CD4-positive, alpha-beta T cell treated with Interferon alpha-2 for 1 hour (primary cell): ENCODE data around the gene TSC22D2.
"Not testable (repeated sequence)": the region's sequence is repeated elsewhere in the genome, so short reads cannot be mapped to it uniquely, and the experiment has no call there.

Experiments
- DNase-seq, 2 donors: peaks; one replicate each; pipeline ENCODE4 v3.0.0-alpha.2; 2020 to 2022

TSC22D2 gene

GRCh38 chr3:150449169-150449721 is 41.1 kb downstream of the TSC22D2 start:
- no peak for DNase-seq

DNA sequence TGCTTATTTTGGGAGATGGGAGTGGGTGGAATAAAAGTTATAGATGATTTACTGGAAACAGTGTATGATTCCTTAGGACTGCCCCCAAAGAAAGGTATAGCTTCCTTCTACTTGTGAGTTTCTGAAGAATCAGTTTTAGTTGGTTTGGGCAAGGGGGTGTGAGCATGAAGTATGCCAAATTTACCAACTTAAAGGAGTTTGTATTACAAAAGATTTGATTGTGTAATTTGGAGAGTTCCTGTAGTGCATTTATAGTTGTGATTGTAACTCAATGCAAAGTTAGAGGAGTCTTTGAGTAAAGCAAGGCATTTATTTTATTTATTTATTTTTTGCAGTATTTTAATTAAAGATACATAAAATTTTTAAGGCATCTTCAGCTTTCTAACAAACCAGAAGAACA is 42.8 kb downstream of the TSC22D2 start:
- DNase-seq, result no peak

- DNase-seq, result no peak
Observed at GRCh38 chr3:150451329-150452048, 43.4 kb downstream of the TSC22D2 start.

- DNase-seq, result no peak
Observed at GRCh38 chr3:150453353-150453752, 45.3 kb downstream of the TSC22D2 start.

DNA sequence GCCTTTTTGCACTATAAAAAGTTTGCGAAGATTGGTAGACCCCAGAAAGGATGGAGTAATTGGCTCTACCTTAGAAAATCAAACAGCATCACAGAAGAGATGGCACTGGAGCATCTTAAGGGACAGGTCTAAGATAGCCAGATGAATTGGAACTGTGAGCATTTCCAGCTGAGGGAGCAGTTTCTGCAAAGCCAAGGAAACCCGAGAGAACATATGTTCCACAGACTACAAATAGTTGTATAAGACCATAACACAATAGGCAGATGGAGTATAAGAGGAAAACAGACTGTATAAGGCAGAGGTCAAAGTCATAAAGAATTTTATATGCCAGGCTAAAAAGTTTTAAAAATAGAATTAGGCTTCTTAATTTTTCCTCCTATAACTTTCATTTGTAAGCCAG is 46.0 kb downstream of the TSC22D2 start:
- DNase-seq, result no peak

GRCh38 chr3:150454622-150455021 is 46.5 kb downstream of the TSC22D2 start:
- no peak for DNase-seq

DNA sequence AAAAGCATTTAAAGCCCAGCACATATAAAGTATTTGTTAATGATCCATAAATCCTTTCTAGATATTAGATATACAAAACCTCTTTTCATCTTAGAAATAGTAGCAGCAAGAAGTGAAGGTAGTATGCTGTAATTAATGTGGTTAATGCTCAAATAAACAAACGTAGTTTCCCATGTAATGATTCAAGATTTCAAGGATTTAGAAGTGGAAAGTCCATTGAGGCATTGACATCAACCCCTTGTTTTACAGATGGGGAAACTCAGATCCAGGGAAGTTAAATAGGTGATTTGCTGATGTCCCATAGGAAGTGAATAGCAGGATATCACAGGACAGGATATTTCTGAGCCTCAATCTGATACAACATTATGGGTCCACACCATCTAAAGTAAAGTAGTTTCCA is 47.2 kb downstream of the TSC22D2 start:
- no peak for DNase-seq

DNA sequence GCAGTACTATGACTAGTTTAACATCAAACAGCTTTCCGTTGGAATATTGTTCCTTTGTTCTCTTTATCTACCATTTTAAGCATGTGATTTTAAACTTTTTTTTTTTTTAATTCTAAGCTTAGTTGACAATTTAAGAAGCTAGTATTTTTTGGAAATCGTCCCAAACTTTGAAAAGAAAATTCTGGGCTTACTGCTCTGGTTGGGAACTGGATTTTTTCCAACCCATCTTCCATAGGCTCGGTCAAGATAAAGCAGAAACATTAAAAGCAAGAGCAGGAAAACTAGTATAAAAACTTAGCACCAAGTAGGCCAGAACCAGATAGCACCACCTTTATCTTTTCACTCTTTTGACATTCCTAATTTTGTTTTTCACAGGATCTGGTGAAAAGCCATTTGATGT is 49.9 kb downstream of the TSC22D2 start:
- DNase-seq, result no peak

GRCh38 chr3:150460484-150460883 is 52.4 kb downstream of the TSC22D2 start:
- no peak for DNase-seq

GRCh38 chr3:150461399-150461798 is 53.3 kb downstream of the TSC22D2 start:
- DNase-seq, result no peak

GRCh38 chr3:150462108-150462507 is 54.0 kb downstream of the TSC22D2 start:
- DNase-seq, result no peak

GRCh38 chr3:150464684-150465083 is 56.6 kb downstream of the TSC22D2 start:
- no peak for DNase-seq

DNA sequence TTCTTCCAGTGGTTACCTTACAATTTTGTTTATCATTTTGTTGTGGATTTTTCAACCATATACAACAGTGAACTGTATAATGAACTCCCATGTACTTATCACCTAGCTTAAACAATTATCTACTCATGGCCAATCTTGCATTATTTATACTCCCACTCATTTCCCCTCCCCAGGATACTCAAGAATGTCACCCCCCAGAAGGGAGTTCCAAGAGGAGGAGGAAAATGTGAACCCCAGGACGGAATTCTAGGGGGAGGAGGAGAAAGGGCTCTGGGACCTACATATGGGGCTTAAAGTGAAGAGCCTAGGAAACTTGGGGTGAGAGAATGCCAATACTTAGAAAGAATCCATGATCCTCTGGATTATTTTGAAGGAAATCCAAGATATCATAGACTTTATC is 59.3 kb downstream of the TSC22D2 start:
- no peak for DNase-seq

DNA sequence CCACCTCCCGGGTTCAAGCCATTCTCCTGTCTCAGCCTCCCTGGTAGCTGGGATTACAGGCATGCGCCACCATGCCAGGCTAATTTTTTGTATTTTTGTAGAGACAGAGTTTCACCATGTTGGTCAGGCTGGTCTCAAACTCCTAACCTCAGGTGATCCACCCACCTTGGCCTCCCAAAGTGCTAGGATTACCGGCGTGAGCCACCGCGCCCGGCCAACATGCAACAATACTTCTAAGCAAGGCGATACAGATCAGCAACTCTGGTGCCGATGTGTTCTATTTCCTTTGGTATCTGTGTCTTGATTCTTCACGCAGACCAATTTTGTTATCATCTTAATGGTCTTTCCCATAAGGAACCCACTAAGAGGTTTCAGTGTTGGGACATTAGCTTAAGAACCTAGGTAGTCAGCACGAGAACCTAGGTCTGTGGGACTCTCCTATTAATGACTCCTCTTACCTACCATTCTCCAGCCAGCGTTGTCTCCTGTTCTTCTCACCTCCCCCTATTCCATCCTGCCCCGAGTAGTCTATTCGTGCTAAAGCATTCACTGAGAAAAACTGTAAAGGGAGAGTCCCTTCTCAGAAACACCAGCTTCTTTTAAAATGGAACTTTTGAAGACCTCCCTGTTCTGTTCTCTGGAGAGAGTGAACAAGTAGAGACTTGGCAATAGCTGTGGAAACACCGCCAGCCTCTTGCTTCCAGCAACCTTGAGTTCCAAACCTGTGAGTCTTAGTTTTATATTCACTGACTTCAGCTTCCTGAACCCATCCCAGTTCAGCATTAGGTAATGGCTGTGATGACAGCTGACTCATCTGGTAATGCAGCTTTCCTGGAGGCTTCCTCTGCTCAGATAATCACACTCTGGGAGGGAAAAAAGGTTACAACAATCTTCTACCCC is 61.2 kb downstream of the TSC22D2 start:
- no peak for DNase-seq

- no peak for DNase-seq
Observed at GRCh38 chr3:150469931-150470740, 62.0 kb downstream of the TSC22D2 start.

DNA sequence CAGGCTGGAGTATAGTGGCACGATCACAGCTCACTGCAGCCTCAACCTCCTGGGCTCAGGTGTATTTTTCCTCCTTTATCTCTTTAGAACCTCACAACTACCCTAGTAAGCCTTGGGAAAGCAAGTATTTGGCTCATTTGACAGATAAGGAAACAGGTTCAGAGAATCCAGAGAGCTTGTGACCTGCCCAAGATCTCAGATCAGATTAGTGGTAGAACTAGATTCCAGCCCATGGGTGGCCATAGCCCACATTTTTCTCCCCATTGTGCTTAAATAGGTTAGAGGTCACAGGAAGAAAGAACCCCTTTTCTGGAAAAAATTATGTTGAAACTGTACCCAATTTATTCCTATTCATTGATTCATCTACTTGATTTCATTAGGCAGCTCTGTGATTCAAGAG is 64.3 kb downstream of the TSC22D2 start:
- DNase-seq, result no peak

DNA sequence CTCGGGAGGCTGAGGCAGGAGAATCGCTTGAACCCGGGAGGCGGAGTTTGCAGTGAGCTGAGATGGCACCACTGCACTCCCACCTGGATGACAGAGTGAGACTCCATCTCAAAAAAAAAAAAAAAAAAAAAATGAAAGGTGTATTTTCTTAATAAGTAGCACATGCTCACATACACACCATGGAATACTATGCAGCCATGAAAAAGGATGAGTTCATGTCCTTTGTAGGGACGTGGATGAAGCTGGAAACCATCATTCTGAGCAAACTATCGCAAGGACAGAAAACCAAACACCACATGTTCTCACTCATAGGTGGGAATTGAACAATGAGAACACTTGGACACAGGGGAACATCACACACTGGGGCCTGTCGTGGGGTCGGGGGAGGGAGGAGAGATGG is 65.1 kb downstream of the TSC22D2 start:
- DNase-seq, result not testable (repeated sequence)

DNA sequence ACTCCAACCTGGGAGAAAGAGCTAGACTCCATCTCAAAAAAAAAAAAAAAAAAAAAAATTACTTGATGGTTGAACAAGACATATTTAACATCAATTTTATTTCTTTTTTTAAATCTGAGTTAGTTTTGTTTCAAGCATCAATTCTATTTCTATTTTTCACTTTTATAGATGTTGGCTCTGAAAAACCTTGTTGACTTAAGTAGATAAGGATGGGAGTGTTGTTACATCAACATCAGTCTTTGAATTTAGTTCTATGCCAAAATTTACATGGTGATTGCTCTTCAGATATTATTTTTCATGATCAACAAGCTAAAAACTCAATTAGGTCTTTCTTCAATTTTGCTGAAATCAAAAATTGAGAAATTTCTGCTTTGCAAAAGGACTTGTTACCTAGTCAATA is 71.3 kb downstream of the TSC22D2 start:
- no peak for DNase-seq

GRCh38 chr3:150480877-150481276 is 72.8 kb downstream of the TSC22D2 start:
- DNase-seq, result no peak

DNA sequence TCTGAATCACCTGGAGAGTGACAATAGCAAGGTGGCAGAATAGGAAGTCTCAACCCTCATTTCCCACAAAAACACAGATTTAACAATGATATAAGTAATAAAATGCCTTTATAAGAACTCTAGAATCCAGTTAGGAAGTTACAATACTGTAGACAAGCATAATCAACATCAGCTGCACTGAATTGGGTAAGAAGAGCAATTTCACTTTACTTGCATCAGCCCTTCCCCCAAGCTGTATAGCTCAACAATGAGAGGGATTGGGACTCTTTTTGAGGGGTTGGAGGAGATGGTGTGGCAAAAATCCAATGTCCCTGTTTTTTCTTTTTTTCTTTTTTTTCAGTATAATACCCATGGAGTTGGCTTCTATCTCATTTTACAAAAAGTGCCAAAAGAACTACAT is 75.1 kb downstream of the TSC22D2 start:
- DNase-seq, result no peak

DNA sequence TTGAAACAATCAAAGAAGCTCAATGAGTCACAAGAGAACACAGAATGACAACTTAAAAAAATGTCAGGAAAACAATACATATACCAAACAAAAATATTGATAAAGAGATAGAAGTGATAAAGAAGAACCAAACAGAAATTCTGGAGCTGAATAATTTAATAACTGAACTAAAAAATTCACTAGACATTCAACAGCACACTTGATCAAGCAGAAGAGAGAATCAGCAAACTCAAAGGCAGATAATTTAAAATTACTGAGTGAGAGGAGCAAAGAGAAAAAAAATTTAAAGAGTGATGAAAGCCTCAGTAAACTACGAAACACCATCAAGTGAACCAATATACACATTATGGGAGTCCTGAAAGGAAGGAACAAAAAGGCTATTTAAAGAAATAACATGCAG is 76.3 kb downstream of the TSC22D2 start:
- no peak for DNase-seq

- DNase-seq, result no peak
Observed at GRCh38 chr3:150488867-150489266, 80.8 kb downstream of the TSC22D2 start.
